ENCODE results near the gene CEACAM18. TPM values are rescaled to one million over a fixed set of nuclear protein-coding genes. Genes with fewer than 3 reads are reported as not detected.

CEACAM18 gene
- polyA plus RNA-seq, 2 of the 4 experiments (the other 2 are of a cell fraction): not detected

DNA sequence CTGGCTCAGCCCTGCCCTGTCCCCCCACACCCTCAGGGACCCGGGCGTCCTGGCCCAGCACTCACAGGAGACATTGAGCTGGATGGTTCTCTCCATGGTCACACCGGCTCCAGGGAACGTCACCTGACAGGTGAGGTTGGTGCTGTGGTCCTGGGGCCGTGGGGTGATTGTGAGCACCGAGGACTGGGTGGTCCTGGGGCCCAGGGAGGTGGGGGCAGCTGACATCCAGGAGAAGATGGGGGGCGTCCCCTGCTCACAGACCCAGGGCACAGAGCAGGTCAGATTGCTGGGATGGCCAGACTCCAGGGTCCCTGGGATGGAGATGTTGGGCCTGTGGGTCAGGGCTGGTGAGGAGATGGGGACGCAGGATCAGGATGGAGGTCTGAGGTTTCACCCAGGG, 52.3 kb downstream of the CEACAM18 start (continued):
- TF ChIP-seq SREBF2 (IDR thresholded peaks at IDR 0.05) (no peak), POLR2AphosphoS2 (conservative IDR thresholded peaks at IDR 0.05; ENCODE audit: low read length) (no peak), ESRRA (IDR thresholded peaks at IDR 0.05; ENCODE audit: borderline replicate concordance, low read length) (no peak), GATA3 (IDR thresholded peaks at IDR 0.05; ENCODE audit: borderline replicate concordance) (no peak), FOXS1 (CRISPR knock-in tag; IDR thresholded peaks at IDR 0.05) (no peak)

- peak in 1 of 2 experiments; percentile 42; a peak in 3 of 6 replicates for ATAC-seq
- Histone ChIP-seq H3K4me1 (no peaks in the 10 kb centered on the region), H3K4me3 (no peak within 1 kb of the TSS), H3K4me2 (no peak within 1 kb of the TSS), H3K9me3 (no peaks in the 10 kb centered on the region; the same call in 2 of the 3 replicates), H3K27ac (no peak within 1 kb of the TSS)
- TF ChIP-seq ATOH8 (CRISPR knock-in tag; IDR thresholded peaks at IDR 0.05; ENCODE audit: low read depth) (no peak), PHF8 (IDR thresholded peaks at IDR 0.05; ENCODE audit: borderline replicate concordance, low read depth) (no peak), POLR2A (IDR thresholded peaks at IDR 0.05; ENCODE audit: low read length) (no peak), FOXS1 (CRISPR knock-in tag; IDR thresholded peaks at IDR 0.05) (no peak), FOSB (CRISPR knock-in tag; IDR thresholded peaks at IDR 0.05) (no peak), MAFK (IDR thresholded peaks at IDR 0.05; ENCODE audit: partially characterized antibody) (no peak), KDM1A (IDR thresholded peaks at IDR 0.05; ENCODE audit: low read depth) (no peak), HEYL (CRISPR knock-in tag; IDR thresholded peaks at IDR 0.05) (no peak), ZSCAN20 (CRISPR knock-in tag; IDR thresholded peaks at IDR 0.05) (no peak), HDAC2 (IDR thresholded peaks at IDR 0.05) (no peak), CBX2 (IDR thresholded peaks at IDR 0.05; ENCODE audit: borderline replicate concordance, low read depth) (no peak), ESRRA (IDR thresholded peaks at IDR 0.05; ENCODE audit: borderline replicate concordance, low read length) (no peak), RFX5 (IDR thresholded peaks at IDR 0.05) (no peak), BHLHE40 (IDR thresholded peaks at IDR 0.05; ENCODE audit: low read depth, low read length) (no peak), NFE2L2 (conservative IDR thresholded peaks at IDR 0.05; ENCODE audit: low read length) (no peak), GATA3 (IDR thresholded peaks at IDR 0.05; ENCODE audit: borderline replicate concordance) (no peak), EP300 (IDR thresholded peaks at IDR 0.05) (no peak), NR3C1 (IDR thresholded peaks at IDR 0.05) (no peak)
- TF ChIP-seq, protein P1, sequence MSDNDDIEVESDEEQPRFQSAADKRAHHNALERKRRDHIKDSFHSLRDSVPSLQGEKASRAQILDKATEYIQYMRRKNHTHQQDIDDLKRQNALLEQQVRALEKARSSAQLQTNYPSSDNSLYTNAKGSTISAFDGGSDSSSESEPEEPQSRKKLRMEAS (IDR thresholded peaks at IDR 0.05): no peak
- 8% methylated on average over 24 of the region's 25 CpGs for WGBS (ENCODE audit: missing lambda C conversion rate)
- no peak for DNase-seq (ENCODE audit: low read depth in 1 of 2, low spot score in 1 of 2)
- ChIA-PET POLR2A (no interaction called here), CTCF (interaction anchor here (1.8 kb wide), 1 partner anchor 17 kb away, joined by 5 read pairs; no protein-coding TSS in a partner anchor)
- no peak for FAIRE-seq
Observed at GRCh38 chr19:51531349-51532315, 53.3 kb downstream of the CEACAM18 start, which contains the start of gene SIGLEC6. TSS of gene SIGLEC6 (minus strand) at chr19:51531670. CDS start at chr19:51531648, 22 bp downstream.

- no peak for DNase-seq (ENCODE audit: low read depth in 1 of 2, low spot score in 1 of 2)
- ATAC-seq: no peak
- no peak for TF ChIP-seq POLR2A (IDR thresholded peaks at IDR 0.05; ENCODE audit: low read length)
- no peak for TF ChIP-seq ESRRA (IDR thresholded peaks at IDR 0.05; ENCODE audit: borderline replicate concordance, low read length)
- TF ChIP-seq GATA3 (IDR thresholded peaks at IDR 0.05; ENCODE audit: borderline replicate concordance): no peak
- no peak for TF ChIP-seq EHMT2 (IDR thresholded peaks at IDR 0.05; ENCODE audit: low read depth)
- TF ChIP-seq RCOR1 (IDR thresholded peaks at IDR 0.05; ENCODE audit: low read depth, low read length): no peak
- TF ChIP-seq CBX2 (IDR thresholded peaks at IDR 0.05; ENCODE audit: borderline replicate concordance, low read depth): no peak
- TF ChIP-seq POLR2AphosphoS2 (conservative IDR thresholded peaks at IDR 0.05; ENCODE audit: low read length): no peak
- no peak for TF ChIP-seq MAZ (IDR thresholded peaks at IDR 0.05; ENCODE audit: borderline replicate concordance, low read depth, low read length)
- no peak for TF ChIP-seq ZSCAN20 (CRISPR knock-in tag; IDR thresholded peaks at IDR 0.05)
- no peak for TF ChIP-seq RFX5 (IDR thresholded peaks at IDR 0.05)
- TF ChIP-seq NPAS2 (CRISPR knock-in tag; IDR thresholded peaks at IDR 0.05; ENCODE audit: borderline replicate concordance): no peak
- no peak for TF ChIP-seq ZC3H11A (IDR thresholded peaks at IDR 0.05)
- TF ChIP-seq SMC3 (IDR thresholded peaks at IDR 0.05): no peak
- TF ChIP-seq ZNF302 (CRISPR knock-in tag; IDR thresholded peaks at IDR 0.05): no peak
- TF ChIP-seq, protein P2, sequence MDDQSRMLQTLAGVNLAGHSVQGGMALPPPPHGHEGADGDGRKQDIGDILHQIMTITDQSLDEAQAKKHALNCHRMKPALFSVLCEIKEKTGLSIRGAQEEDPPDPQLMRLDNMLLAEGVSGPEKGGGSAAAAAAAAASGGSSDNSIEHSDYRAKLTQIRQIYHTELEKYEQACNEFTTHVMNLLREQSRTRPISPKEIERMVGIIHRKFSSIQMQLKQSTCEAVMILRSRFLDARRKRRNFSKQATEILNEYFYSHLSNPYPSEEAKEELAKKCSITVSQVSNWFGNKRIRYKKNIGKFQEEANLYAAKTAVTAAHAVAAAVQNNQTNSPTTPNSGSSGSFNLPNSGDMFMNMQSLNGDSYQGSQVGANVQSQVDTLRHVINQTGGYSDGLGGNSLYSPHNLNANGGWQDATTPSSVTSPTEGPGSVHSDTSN (IDR thresholded peaks at IDR 0.05): no peak
- TF ChIP-seq BHLHE40 (IDR thresholded peaks at IDR 0.05; ENCODE audit: low read depth, low read length): no peak
- TF ChIP-seq, protein P3, sequence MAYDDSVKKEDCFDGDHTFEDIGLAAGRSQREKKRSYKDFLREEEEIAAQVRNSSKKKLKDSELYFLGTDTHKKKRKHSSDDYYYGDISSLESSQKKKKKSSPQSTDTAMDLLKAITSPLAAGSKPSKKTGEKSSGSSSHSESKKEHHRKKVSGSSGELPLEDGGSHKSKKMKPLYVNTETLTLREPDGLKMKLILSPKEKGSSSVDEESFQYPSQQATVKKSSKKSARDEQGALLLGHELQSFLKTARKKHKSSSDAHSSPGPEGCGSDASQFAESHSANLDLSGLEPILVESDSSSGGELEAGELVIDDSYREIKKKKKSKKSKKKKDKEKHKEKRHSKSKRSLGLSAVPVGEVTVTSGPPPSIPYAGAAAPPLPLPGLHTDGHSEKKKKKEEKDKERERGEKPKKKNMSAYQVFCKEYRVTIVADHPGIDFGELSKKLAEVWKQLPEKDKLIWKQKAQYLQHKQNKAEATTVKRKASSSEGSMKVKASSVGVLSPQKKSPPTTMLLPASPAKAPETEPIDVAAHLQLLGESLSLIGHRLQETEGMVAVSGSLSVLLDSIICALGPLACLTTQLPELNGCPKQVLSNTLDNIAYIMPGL (CRISPR knock-in tag; IDR thresholded peaks at IDR 0.05; ENCODE audit: borderline replicate concordance): no peak
- TF ChIP-seq RAD21 (conservative IDR thresholded peaks at IDR 0.05 in 1 of 2, IDR thresholded peaks at IDR 0.05 in 1 of 2): no peak
- TF ChIP-seq KDM5A (IDR thresholded peaks at IDR 0.05): no peak
- no peak for FAIRE-seq
- Histone ChIP-seq H3K4me3 (no peak overlapping the region), H3K9me3 (no peaks in the 10 kb centered on the region; the same call in 2 of the 3 replicates), H3K4me1 (no peaks in the 10 kb centered on the region), H3K27ac (no peak overlapping the region), H3K4me2 (no peak overlapping the region)
- CTCF ChIA-PET: no interaction called here
- POLR2A ChIA-PET: no interaction called here
- 3% methylated on average over 1 of the region's 1 CpG for WGBS (ENCODE audit: missing lambda C conversion rate)
Observed at GRCh38 chr19:51535535-51535934, 57.2 kb downstream of the CEACAM18 start.
